A549 (cell line): ENCODE data around the gene TMEM171. TPM values are rescaled to one million over a fixed set of nuclear protein-coding genes. Genes with fewer than 3 reads are reported as not detected.
A peak's percentile ranks its signal among the peaks of the same experiment; 100 is the strongest.

Experiments
- ATAC-seq, 2 experiments: fragments of 200-7000 bp in 1 of 2; fragments of >200 bp in 1 of 2; cut with Nextera tagmentation in 1 of 2; cut with Tn5 transposase in 1 of 2; 3 replicates each; pipeline versions ENCODE4 v1.8.0 to v1.9.1; 2018 to 2020; ENCODE audit warnings: mild to moderate bottlenecking in 1 of 2, moderate library complexity in 1 of 2
- CTCF ChIA-PET: fragments of 300-600 bp; sonication (Branson Sonifier 250); formaldehyde crosslinking; extraction: SDS; loops from one replicate; lab custom pipeline; 2021; ENCODE audit warnings: antibody characterized with exemption, inconsistent platforms; lab: Yijun Ruan, JAX
- POLR2A ChIA-PET: fragments of 350-600 bp; formaldehyde crosslinking; extraction: SDS; loops from one replicate; lab custom pipeline; 2021; ENCODE audit warnings: antibody characterized with exemption, inconsistent platforms; lab: Yijun Ruan, JAX
- DNase-seq, 2 experiments: peaks; one replicate each; pipeline versions ENCODE4 v3.0.0 to v3.0.0-alpha.2; 2011 to 2016; ENCODE audit warnings: low read depth in 1 of 2, low spot score in 1 of 2
- FAIRE-seq: peaks from 2 replicates; lab custom pipeline; 2011; peaks lifted over from hg19 to GRCh38; lab: Jason Lieb, UNC
- H3K27ac ChIP-seq, 2 experiments: fragments of >200 bp; sonication (Bioruptor Twin); formaldehyde crosslinking; 3 replicates each; pipeline ENCODE4 v1.5.1; 2016 to 2017
- H3K4me1 ChIP-seq: fragments of >200 bp; sonication (Bioruptor Twin); formaldehyde crosslinking; 3 replicates; pipeline ENCODE4 v1.6.1; 2016
- H3K4me2 ChIP-seq: fragments of >200 bp; sonication (Bioruptor Twin); formaldehyde crosslinking; 3 replicates; pipeline ENCODE4 v1.6.1; 2016
- H3K4me3 ChIP-seq: fragments of >200 bp; sonication (Bioruptor Twin); formaldehyde crosslinking; 3 replicates; pipeline ENCODE4 v1.5.1; 2016
- H3K9me3 ChIP-seq: fragments of >200 bp; sonication (Bioruptor Twin); formaldehyde crosslinking; 3 replicates; pipeline ENCODE4 v1.6.1; 2016
- BHLHE40 ChIP-seq: IDR thresholded peaks from 2 replicates; pipeline ENCODE4 v1.6.1; 2012; ENCODE audit warnings: low read depth, low read length, inconsistent platforms
- CEBPB ChIP-seq, 2 experiments: fragments of >200 bp in 1 of 2; sonication (Bioruptor Twin) in 1 of 2; formaldehyde crosslinking in 1 of 2; IDR thresholded peaks; 2 replicates each; pipeline ENCODE4 v1.6.1; 2012 to 2016
- CHD2 ChIP-seq: fragments of 150-350 bp; IDR thresholded peaks from 2 replicates; pipeline ENCODE4 v1.6.1; 2014; ENCODE audit warnings: low read length; ENCODE audit not compliant: partially characterized antibody
- CHD4 ChIP-seq: fragments of 200-600 bp; sonication (generic); IDR thresholded peaks from 2 replicates; pipeline ENCODE4 v1.6.1; 2016; ENCODE audit warnings: antibody characterized with exemption, mild to moderate bottlenecking, borderline replicate concordance
- EHF ChIP-seq: fragments of 250-450 bp; sonication (Bioruptor Pico); IDR thresholded peaks from 2 replicates; pipeline ENCODE4 v1.5.0; 2020; ENCODE audit warnings: mild to moderate bottlenecking
- EHMT2 ChIP-seq: fragments of 200-600 bp; sonication (generic); IDR thresholded peaks from 2 replicates; pipeline ENCODE4 v1.6.1; 2016; ENCODE audit warnings: antibody characterized with exemption, low read depth, mild to moderate bottlenecking, moderate library complexity
- FOSB ChIP-seq: fragments of 250-450 bp; sonication (Bioruptor Pico); IDR thresholded peaks from 2 replicates; pipeline ENCODE4 v1.5.0; 2020; ENCODE audit warnings: mild to moderate bottlenecking, moderate library complexity
- FOSL2 ChIP-seq, 2 experiments: fragments of 450-650 bp in 1 of 2; fragments of >200 bp in 1 of 2; sonication (Bioruptor Twin) in 1 of 2; formaldehyde crosslinking; IDR thresholded peaks; 2 replicates each; pipeline versions ENCODE4 v1.5.0 to v1.6.1; 2016 to 2020; ENCODE audit warnings: mild to moderate bottlenecking in 1 of 2, moderate library complexity in 1 of 2
- GATA3 ChIP-seq: IDR thresholded peaks from 2 replicates; pipeline ENCODE4 v1.6.1; 2012; ENCODE audit warnings: borderline replicate concordance
- HMGXB4 ChIP-seq: fragments of 250-450 bp; sonication (Bioruptor Pico); IDR thresholded peaks from 2 replicates; pipeline ENCODE4 v1.5.0; 2021; ENCODE audit warnings: mild to moderate bottlenecking, moderate library complexity, borderline replicate concordance
- HOXB13 ChIP-seq: fragments of 250-450 bp; sonication (Bioruptor Pico); IDR thresholded peaks from 2 replicates; pipeline ENCODE4 v1.5.0; 2020; ENCODE audit warnings: low read depth, mild to moderate bottlenecking, moderate library complexity
- HOXB5 ChIP-seq: fragments of 250-450 bp; sonication (Bioruptor Pico); IDR thresholded peaks from 2 replicates; pipeline ENCODE4 v1.5.0; 2020; ENCODE audit warnings: mild to moderate bottlenecking, moderate library complexity
- JUNB ChIP-seq: fragments of >200 bp; sonication (Bioruptor Twin); formaldehyde crosslinking; IDR thresholded peaks from 2 replicates; pipeline ENCODE4 v1.6.1; 2016
- KDM5A ChIP-seq: fragments of 200-600 bp; sonication (generic); IDR thresholded peaks from 2 replicates; pipeline ENCODE4 v1.6.1; 2016; ENCODE audit warnings: antibody characterized with exemption, mild to moderate bottlenecking
- MAFK ChIP-seq: fragments of 450-650 bp; IDR thresholded peaks from 2 replicates; pipeline ENCODE4 v1.6.1; 2014; ENCODE audit not compliant: partially characterized antibody
- NFE2L2 ChIP-seq: fragments of 150-350 bp; conservative IDR thresholded peaks from 2 replicates; pipeline ENCODE4 v1.6.1; 2014; ENCODE audit warnings: low read length
- NPAS2 ChIP-seq: fragments of 250-450 bp; sonication (Bioruptor Pico); IDR thresholded peaks from 2 replicates; pipeline ENCODE4 v1.8.0; 2022; ENCODE audit warnings: mild to moderate bottlenecking, moderate library complexity, borderline replicate concordance
- NR3C1 ChIP-seq: fragments of >200 bp; sonication (Bioruptor Twin); formaldehyde crosslinking; IDR thresholded peaks from 3 replicates; pipeline ENCODE4 v1.6.1; 2017
- PBX3 ChIP-seq: IDR thresholded peaks from 2 replicates; pipeline ENCODE4 v1.6.1; 2012
- POLR2AphosphoS2 ChIP-seq: conservative IDR thresholded peaks from 2 replicates; pipeline ENCODE4 v1.6.1; 2012; ENCODE audit warnings: low read length, improper control_type of control experiment, inconsistent platforms
- RAD21 ChIP-seq, 2 experiments: fragments of >200 bp in 1 of 2; sonication (Bioruptor Twin) in 1 of 2; formaldehyde crosslinking in 1 of 2; IDR thresholded peaks in 1 of 2; conservative IDR thresholded peaks in 1 of 2; 2 replicates in 1 of 2; 3 replicates in 1 of 2; pipeline ENCODE4 v1.6.1; 2012 to 2018; ENCODE audit warnings: inconsistent platforms in 1 of 2
- RNF2 ChIP-seq: fragments of 200-600 bp; sonication (generic); IDR thresholded peaks from 2 replicates; pipeline ENCODE4 v1.6.1; 2016; ENCODE audit warnings: low read depth, mild to moderate bottlenecking, antibody characterized with exemption, moderate library complexity, borderline replicate concordance
- ZC3H11A ChIP-seq: fragments of 450-650 bp; IDR thresholded peaks from 2 replicates; pipeline ENCODE4 v1.6.1; 2014; ENCODE audit warnings: antibody characterized with exemption, mild to moderate bottlenecking
- WGBS: methylation state at CpG from one replicate; pipeline ENCODE4 v1.1.6; 2017; ENCODE audit errors: missing lambda C conversion rate; 5-methylcytosine and 5-hydroxymethylcytosine counted together
- polyA plus RNA-seq, 4 experiments: library from polyadenylated mRNA; depleted of rRNA in 3 of 4; stranded (reverse); fragments of >200 nt; fragmentation: RNase III in 1 of 4; extraction: RNeasy Plus Mini Kit Qiagen cat#74134 plus additional on column Dnase treatment in 1 of 4; gene quantifications; 2 replicates in 3 of 4; 3 replicates in 1 of 4; pipeline ENCODE4 v1.2.3, GENCODE V29; 2011 to 2017
- TF ChIP-seq, protein P1 (sequence below): IDR thresholded peaks from 2 replicates; pipeline ENCODE4 v1.6.1; 2012
- TF ChIP-seq, protein P2 (sequence below): fragments of >200 bp; sonication (Bioruptor Twin); formaldehyde crosslinking; IDR thresholded peaks from 2 replicates; pipeline ENCODE4 v1.6.1; 2016
- TF ChIP-seq, protein P3 (sequence below): fragments of >200 bp; sonication (Bioruptor Twin); formaldehyde crosslinking; IDR thresholded peaks from 3 replicates; pipeline ENCODE4 v1.6.1; 2016
- TF ChIP-seq, protein P4 (sequence below): fragments of 150-350 bp; IDR thresholded peaks from 2 replicates; pipeline ENCODE4 v1.6.1; 2014; ENCODE audit warnings: low read depth, mild to moderate bottlenecking, low read length
- TF ChIP-seq, protein P5 (sequence below): IDR thresholded peaks from 2 replicates; pipeline ENCODE4 v1.6.1; 2012; ENCODE audit warnings: low read depth, borderline replicate concordance

Gene TMEM171
- polyA plus RNA-seq, 2 of the 4 experiments (the other 2 are of a cell fraction): 1.5 to 6.7 TPM

- Histone ChIP-seq H3K4me1 (no peaks in the 10 kb centered on the region), H3K4me2 (no peak overlapping the region), H3K9me3 (no peaks in the 10 kb centered on the region), H3K4me3 (no peak overlapping the region), H3K27ac (no peak overlapping the region)
- ChIA-PET POLR2A (no interaction called here), CTCF (interaction anchor here (0.7 to 2.2 kb wide), 7 partner anchors 11 to 197 kb away, joined by 3 to 6 read pairs (median 4); no protein-coding TSS in a partner anchor)
- 78% methylated on average over 4 of the region's 5 CpGs for WGBS
- FAIRE-seq (no peak), DNase-seq (no peak), ATAC-seq (no peak)
- TF ChIP-seq EHF (CRISPR knock-in tag) (no peak), KDM5A (no peak), HOXB13 (no peak), MAFK (no peak), EHMT2 (no peak), JUNB (no peak), GATA3 (no peak), HOXB5 (CRISPR knock-in tag) (no peak), NR3C1 (no peak), CEBPB (IDR thresholded peaks at IDR 0.05) (no peak), CHD2 (no peak), FOSL2 (IDR thresholded peaks at IDR 0.05) (no peak), FOSL2 (CRISPR knock-in tag; IDR thresholded peaks at IDR 0.05) (no peak)
- TF ChIP-seq, protein P1, sequence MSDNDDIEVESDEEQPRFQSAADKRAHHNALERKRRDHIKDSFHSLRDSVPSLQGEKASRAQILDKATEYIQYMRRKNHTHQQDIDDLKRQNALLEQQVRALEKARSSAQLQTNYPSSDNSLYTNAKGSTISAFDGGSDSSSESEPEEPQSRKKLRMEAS: no peak
- TF ChIP-seq, protein P2, sequence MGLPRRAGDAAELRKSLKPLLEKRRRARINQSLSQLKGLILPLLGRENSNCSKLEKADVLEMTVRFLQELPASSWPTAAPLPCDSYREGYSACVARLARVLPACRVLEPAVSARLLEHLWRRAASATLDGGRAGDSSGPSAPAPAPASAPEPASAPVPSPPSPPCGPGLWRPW: no peak
- TF ChIP-seq, protein P3, sequence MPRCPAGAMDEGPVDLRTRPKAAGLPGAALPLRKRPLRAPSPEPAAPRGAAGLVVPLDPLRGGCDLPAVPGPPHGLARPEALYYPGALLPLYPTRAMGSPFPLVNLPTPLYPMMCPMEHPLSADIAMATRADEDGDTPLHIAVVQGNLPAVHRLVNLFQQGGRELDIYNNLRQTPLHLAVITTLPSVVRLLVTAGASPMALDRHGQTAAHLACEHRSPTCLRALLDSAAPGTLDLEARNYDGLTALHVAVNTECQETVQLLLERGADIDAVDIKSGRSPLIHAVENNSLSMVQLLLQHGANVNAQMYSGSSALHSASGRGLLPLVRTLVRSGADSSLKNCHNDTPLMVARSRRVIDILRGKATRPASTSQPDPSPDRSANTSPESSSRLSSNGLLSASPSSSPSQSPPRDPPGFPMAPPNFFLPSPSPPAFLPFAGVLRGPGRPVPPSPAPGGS: no peak
Observed at GRCh38 chr5:73151766-73152410, 31.5 kb downstream of the TMEM171 start.

DNA sequence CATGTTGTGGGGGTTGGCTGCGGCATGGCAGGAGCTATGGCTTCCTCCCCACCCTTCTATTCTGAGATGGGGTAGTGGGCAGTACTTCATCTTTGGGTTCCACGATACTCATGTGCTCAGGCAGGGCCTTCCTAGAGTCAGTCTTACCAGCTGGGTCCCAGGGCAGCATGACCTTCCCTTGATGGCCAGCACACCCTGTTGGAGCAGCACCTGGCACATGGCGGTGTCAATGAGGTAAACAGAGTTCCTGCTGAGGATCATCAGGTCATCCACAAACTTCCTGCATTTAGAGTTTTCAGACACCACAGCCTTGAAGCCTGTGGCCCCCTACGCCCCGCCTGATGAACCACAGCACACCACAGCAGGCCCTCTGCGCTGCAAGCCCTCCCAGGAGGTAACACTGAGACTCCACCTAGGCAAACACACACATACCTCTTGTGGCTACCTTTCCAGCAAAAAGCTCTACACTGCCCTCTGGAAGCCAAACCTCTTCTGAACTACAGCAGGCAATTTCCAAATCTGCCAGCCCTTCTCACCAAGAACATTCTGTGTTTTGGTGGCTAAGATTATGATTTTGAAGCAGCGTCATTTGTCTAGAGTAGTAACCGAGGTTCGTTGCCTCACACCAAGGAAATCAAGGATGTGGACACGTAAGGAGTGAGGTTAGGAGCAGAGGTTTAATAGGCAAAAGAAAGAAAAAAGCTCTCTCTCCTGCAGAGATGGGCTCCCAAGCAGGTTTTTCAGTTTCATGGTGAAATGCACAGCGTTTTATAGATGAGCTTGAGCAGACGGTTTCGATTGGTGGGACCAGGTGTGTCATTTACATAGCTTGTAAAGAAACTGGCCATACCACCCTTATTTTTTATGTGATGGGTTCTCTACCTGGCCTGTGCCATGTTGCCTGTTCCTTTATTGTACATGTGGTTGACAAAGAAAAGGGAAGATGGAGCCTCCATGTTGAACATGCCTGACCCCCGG lies 32.3 kb downstream of the TMEM171 start:
- Histone ChIP-seq H3K4me2 (no peak overlapping the region), H3K4me1 (no peaks in the 10 kb centered on the region), H3K4me3 (no peak overlapping the region), H3K9me3 (no peaks in the 10 kb centered on the region), H3K27ac (no peak overlapping the region)
- WGBS: 88% methylated on average over 14 of the region's 14 CpGs
- CTCF ChIA-PET: interaction anchor here (0.7 to 2.2 kb wide), 10 partner anchors 10 to 298 kb away, joined by 3 to 6 read pairs (median 4); no protein-coding TSS in a partner anchor
- POLR2A ChIA-PET: no interaction called here
- no peak; a peak in 1 of 5 replicates for TF ChIP-seq RAD21 (conservative IDR thresholded peaks at IDR 0.05 in 1 of 2, IDR thresholded peaks at IDR 0.05 in 1 of 2)
- TF ChIP-seq RNF2: no peak
- TF ChIP-seq, protein P4, sequence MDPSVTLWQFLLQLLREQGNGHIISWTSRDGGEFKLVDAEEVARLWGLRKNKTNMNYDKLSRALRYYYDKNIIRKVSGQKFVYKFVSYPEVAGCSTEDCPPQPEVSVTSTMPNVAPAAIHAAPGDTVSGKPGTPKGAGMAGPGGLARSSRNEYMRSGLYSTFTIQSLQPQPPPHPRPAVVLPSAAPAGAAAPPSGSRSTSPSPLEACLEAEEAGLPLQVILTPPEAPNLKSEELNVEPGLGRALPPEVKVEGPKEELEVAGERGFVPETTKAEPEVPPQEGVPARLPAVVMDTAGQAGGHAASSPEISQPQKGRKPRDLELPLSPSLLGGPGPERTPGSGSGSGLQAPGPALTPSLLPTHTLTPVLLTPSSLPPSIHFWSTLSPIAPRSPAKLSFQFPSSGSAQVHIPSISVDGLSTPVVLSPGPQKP: no peak
- no peak for TF ChIP-seq CHD4
- no peak for TF ChIP-seq POLR2AphosphoS2
- TF ChIP-seq, protein P5, sequence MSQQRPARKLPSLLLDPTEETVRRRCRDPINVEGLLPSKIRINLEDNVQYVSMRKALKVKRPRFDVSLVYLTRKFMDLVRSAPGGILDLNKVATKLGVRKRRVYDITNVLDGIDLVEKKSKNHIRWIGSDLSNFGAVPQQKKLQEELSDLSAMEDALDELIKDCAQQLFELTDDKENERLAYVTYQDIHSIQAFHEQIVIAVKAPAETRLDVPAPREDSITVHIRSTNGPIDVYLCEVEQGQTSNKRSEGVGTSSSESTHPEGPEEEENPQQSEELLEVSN: no peak
- TF ChIP-seq GATA3: no peak
- no peak for TF ChIP-seq NFE2L2
- TF ChIP-seq CEBPB (IDR thresholded peaks at IDR 0.05): no peak
- TF ChIP-seq PBX3: no peak
- no peak for TF ChIP-seq HMGXB4
- TF ChIP-seq ZC3H11A: no peak
- no peak for TF ChIP-seq NR3C1
- no peak for TF ChIP-seq NPAS2 (CRISPR knock-in tag)
- no peak for TF ChIP-seq FOSB (CRISPR knock-in tag)
- no peak for TF ChIP-seq EHMT2
- TF ChIP-seq MAFK: no peak
- no peak for TF ChIP-seq BHLHE40
- TF ChIP-seq HOXB5 (CRISPR knock-in tag): no peak
- TF ChIP-seq, all 56 proteins: peak for 0
- DNase-seq: no peak
- no peak for FAIRE-seq
- ATAC-seq: peak; percentile 37 to 40; a peak in 2 of 6 replicates
